ENCODE data around the gene PGGHG.

DNA sequence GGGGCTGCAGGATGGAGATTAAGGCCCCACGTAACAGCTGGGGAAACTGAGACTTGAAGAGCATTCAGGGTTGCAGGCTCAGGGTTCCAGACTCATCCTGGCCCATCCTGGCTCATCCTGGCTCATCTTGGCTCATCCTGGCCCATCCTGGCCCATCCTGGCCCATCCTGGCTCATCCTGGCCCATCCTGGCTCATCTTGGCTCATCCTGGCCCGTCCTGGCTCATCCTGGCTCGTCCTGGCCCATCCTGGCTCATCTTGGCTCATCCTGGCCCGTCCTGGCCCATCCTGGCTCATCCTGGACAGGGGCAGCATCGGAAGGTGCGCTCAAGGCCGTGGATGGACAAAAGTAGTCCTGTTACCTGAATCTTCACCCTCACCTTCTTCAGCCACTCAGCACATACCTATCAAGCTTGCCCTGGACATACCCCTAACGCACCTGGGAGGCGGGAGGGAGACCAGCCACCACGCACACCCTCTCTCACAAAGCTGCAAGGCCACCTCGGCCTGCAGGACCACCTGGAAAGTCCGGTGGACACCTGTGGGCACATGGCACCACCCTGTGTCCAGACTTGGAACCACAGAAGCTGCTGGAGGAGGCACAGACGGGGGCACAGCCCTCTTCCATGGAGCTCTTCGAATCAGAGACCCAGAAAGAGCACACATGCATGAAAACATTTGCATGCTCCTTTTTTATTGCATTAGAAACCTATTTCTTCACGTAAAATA lies 31.0 kb upstream of the PGGHG start:
- TF ChIP-seq EP300 (IDR thresholded peaks at IDR 0.05): no peak
- TF ChIP-seq, protein P1, sequence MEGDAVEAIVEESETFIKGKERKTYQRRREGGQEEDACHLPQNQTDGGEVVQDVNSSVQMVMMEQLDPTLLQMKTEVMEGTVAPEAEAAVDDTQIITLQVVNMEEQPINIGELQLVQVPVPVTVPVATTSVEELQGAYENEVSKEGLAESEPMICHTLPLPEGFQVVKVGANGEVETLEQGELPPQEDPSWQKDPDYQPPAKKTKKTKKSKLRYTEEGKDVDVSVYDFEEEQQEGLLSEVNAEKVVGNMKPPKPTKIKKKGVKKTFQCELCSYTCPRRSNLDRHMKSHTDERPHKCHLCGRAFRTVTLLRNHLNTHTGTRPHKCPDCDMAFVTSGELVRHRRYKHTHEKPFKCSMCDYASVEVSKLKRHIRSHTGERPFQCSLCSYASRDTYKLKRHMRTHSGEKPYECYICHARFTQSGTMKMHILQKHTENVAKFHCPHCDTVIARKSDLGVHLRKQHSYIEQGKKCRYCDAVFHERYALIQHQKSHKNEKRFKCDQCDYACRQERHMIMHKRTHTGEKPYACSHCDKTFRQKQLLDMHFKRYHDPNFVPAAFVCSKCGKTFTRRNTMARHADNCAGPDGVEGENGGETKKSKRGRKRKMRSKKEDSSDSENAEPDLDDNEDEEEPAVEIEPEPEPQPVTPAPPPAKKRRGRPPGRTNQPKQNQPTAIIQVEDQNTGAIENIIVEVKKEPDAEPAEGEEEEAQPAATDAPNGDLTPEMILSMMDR (IDR thresholded peaks at IDR 0.05): peak in 1 of 4 experiments; percentile 7
- TF ChIP-seq POLR2A (IDR thresholded peaks at IDR 0.05): no peak
